HFFc6 (cell line): ENCODE measurements around the gene SLC17A8. TPM values are rescaled to one million over a fixed set of nuclear protein-coding genes. Genes with fewer than 3 reads are reported as not detected.

Source experiments
- DNase-seq: peaks from one replicate; pipeline ENCODE4 v3.0.0-alpha.2; 2018
- H3K27ac Mint-ChIP-seq: 2 replicates; pipeline ENCODE4 v1.8.0; 2020; ENCODE audit warnings: mild to moderate bottlenecking, mixed read lengths
- H3K27me3 Mint-ChIP-seq: 2 replicates; pipeline ENCODE4 v1.8.0; 2021; ENCODE audit warnings: mild to moderate bottlenecking, moderate library complexity, mixed read lengths; ENCODE audit not compliant: insufficient read depth
- H3K36me3 Mint-ChIP-seq: 2 replicates; pipeline ENCODE4 v1.8.0; 2021; ENCODE audit warnings: low read depth, mixed read lengths
- H3K4me1 Mint-ChIP-seq: 2 replicates; pipeline ENCODE4 v1.8.0; 2020; ENCODE audit warnings: low read depth, mixed read lengths
- H3K4me3 Mint-ChIP-seq: 2 replicates; pipeline ENCODE4 v1.8.0; 2020; ENCODE audit warnings: mild to moderate bottlenecking, moderate library complexity, mixed read lengths
- H3K9me3 Mint-ChIP-seq: 2 replicates; pipeline ENCODE4 v1.8.0; 2020; ENCODE audit warnings: mild to moderate bottlenecking, mixed read lengths
- total RNA-seq, 6 experiments: library from RNA; stranded (reverse); fragmentation: NEBNext Ultra II Directional; extraction: Animal tissue kit (Norgen Biotek cat#: 25700); gene quantifications; 2 replicates in 1 of 6; 3 replicates in 5 of 6; pipeline ENCODE4 v1.2.3, GENCODE V29; 2021
- TF ChIP-seq, protein P1 (sequence below): fragments of 200-600 bp; sonication (generic); IDR thresholded peaks from 2 replicates; pipeline ENCODE4 v1.5.0; 2021; ENCODE audit warnings: antibody characterized with exemption, mild to moderate bottlenecking

SLC17A8 gene
- total RNA-seq, 6 experiments from 2014 or later = not detected

DNA sequence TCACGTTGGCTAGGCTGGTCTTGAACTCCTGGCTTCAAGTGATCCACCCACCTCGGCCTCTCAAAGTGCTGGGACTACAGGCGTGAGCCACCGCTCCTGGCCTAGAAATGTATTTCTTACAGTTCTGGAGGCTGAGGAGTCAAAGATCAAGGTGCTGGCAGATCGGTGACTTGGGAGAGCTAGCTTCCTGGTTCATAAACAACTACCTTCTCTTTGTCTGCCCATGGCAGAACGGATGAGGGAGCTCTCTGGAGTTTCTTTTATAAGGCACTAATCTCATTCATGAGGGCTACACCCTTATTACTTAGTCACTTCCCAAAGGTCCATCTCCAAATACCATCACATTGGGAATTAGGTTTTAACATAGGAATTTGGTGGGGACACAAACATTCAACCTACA lies 38.9 kb downstream of the SLC17A8 start:
- H3K27ac Mint-ChIP-seq = no peak overlapping the region
- H3K9me3 Mint-ChIP-seq = no peaks in the 10 kb centered on the region
- DNase-seq = no peak
- H3K4me1 Mint-ChIP-seq = no peaks in the 10 kb centered on the region
- no peak overlapping the region for H3K4me3 Mint-ChIP-seq
- TF ChIP-seq, protein P1, sequence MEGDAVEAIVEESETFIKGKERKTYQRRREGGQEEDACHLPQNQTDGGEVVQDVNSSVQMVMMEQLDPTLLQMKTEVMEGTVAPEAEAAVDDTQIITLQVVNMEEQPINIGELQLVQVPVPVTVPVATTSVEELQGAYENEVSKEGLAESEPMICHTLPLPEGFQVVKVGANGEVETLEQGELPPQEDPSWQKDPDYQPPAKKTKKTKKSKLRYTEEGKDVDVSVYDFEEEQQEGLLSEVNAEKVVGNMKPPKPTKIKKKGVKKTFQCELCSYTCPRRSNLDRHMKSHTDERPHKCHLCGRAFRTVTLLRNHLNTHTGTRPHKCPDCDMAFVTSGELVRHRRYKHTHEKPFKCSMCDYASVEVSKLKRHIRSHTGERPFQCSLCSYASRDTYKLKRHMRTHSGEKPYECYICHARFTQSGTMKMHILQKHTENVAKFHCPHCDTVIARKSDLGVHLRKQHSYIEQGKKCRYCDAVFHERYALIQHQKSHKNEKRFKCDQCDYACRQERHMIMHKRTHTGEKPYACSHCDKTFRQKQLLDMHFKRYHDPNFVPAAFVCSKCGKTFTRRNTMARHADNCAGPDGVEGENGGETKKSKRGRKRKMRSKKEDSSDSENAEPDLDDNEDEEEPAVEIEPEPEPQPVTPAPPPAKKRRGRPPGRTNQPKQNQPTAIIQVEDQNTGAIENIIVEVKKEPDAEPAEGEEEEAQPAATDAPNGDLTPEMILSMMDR = no peak
- H3K27me3 Mint-ChIP-seq = no peaks in the 10 kb centered on the region; the same call in 1 of the 2 replicates
- no peaks in the 10 kb centered on the region for H3K36me3 Mint-ChIP-seq

DNA sequence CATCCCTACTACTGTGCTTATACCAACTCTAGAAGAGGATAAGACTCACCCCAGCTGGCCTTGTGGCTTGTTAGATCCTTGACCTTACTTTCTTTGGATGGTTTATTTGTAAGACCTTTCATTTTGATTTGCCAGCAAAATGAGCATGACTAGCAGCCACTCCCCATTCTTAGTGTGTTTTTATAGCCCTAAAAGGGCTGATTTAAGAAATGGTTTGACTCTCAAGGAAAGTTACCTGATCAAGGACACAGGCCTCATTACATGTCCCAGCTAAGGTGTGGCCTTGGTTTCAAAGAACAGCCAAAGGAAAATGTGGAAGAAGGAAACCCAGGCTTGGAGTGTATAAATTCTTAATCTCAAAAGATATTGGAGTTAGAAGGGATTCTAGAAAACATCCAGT lies 41.4 kb downstream of the SLC17A8 start:
- Mint-ChIP-seq H3K27me3 (peaks cover 2% of the 10 kb centered on the region), H3K36me3 (no peaks in the 10 kb centered on the region), H3K27ac (no peak overlapping the region), H3K9me3 (no peaks in the 10 kb centered on the region), H3K4me3 (no peak overlapping the region), H3K4me1 (peaks cover 5% of the 10 kb centered on the region)
- TF ChIP-seq, protein P1 = no peak
- no peak for DNase-seq

DNA sequence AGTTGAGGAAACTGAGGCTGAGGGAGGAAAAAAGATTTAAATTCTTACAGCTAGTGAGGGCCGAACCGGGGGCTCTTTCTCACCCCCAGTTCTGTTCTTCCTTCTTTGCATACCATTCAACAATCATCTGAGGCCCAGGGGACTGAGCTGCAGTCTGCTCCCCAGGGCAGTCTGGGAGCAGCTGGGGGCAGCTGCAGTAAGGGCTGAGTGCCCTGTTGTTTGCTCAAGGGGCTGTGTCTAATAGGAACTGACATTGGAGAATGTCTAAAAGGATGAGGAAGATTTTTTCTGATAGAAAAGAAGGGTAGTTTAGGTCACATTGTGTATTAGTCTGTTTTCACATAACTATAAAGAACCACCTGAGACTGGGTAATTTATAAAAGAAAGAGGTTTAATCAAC lies 42.2 kb downstream of the SLC17A8 start:
- Mint-ChIP-seq H3K27ac (no peak overlapping the region), H3K4me1 (peaks cover 5% of the 10 kb centered on the region), H3K9me3 (no peaks in the 10 kb centered on the region), H3K4me3 (no peak overlapping the region), H3K27me3 (peaks cover 2% of the 10 kb centered on the region), H3K36me3 (no peaks in the 10 kb centered on the region)
- TF ChIP-seq, protein P1 = no peak
- no peak for DNase-seq

DNA sequence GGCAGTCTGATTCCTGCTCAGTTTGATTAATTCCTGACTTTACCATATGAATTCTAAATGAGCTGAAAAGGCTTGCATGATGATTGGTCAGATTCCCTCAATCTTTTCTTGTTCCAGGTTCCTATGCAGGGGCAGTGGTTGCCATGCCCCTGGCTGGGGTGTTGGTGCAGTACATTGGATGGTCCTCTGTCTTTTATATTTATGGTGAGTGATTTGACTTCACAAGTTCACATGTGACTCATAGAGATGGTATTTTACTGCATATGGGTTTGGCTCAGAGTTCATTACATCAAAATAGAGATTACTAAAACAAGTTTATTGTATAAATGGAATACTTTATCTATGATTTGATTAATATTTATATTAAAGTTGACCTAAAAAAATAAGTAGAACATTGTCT lies 44.8 kb downstream of the SLC17A8 start:
- no peak overlapping the region for H3K4me3 Mint-ChIP-seq
- no peaks in the 10 kb centered on the region for H3K36me3 Mint-ChIP-seq
- H3K27ac Mint-ChIP-seq = peak overlapping the region; percentile 30; the same call in 1 of the 2 replicates
- no peak for DNase-seq
- TF ChIP-seq, protein P1 = no peak
- no peaks in the 10 kb centered on the region for H3K9me3 Mint-ChIP-seq
- H3K27me3 Mint-ChIP-seq = peaks cover 2% of the 10 kb centered on the region
- peaks cover 5% of the 10 kb centered on the region for H3K4me1 Mint-ChIP-seq

DNA sequence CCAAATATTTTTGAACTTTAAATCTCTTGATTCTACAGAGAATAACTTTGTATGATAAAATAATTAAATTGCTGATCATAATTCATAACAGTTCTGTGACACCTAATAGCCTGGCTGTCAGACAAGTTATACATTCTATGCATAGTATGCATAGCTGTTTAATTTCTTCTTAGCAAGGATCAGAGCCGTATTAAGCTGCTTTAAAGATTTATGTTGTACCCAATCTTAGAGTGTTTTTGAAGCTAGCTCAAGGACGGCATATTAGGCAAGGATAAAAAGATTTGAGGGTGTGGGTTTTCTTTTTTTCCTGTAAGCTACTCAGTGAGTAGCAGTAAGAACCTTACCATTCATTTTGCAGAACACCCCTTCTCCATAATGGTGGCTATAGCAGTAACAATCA lies 45.9 kb downstream of the SLC17A8 start:
- H3K4me3 Mint-ChIP-seq = no peak overlapping the region
- H3K27me3 Mint-ChIP-seq = peaks cover 2% of the 10 kb centered on the region
- H3K36me3 Mint-ChIP-seq = no peaks in the 10 kb centered on the region
- H3K4me1 Mint-ChIP-seq = peaks cover 5% of the 10 kb centered on the region
- H3K9me3 Mint-ChIP-seq = no peaks in the 10 kb centered on the region
- TF ChIP-seq, protein P1 = no peak
- H3K27ac Mint-ChIP-seq = no peak overlapping the region
- no peak for DNase-seq

DNA sequence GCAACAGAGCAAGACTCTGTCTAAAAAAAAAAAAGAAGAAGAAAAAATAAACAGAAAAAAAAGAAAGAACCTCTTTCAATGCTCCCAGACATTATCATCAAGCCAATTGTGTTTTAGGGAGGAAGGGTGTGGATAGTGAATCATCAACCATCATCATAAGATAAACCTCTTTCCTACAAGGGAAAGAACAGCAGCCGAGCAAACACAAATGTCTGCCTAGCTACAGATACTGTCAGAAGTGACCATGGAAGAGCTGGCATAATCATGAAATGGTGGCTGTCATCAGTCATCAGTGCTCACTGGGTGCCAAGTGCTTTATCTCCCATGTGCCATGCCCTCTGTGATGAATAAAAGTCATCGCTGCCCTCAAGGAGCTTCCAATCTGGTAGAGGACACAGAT lies 46.6 kb downstream of the SLC17A8 start:
- no peak overlapping the region for H3K4me3 Mint-ChIP-seq
- no peaks in the 10 kb centered on the region for H3K36me3 Mint-ChIP-seq
- peaks cover 2% of the 10 kb centered on the region for H3K27me3 Mint-ChIP-seq
- H3K27ac Mint-ChIP-seq = no peak overlapping the region
- H3K9me3 Mint-ChIP-seq = no peaks in the 10 kb centered on the region
- peaks cover 5% of the 10 kb centered on the region for H3K4me1 Mint-ChIP-seq
- peak; percentile 3 for DNase-seq
- TF ChIP-seq, protein P1 = no peak
